Esophagus squamous epithelium (tissue), 5 donors: Measurements from ENCODE around the gene AGBL1. TPM values are rescaled to one million over a fixed set of nuclear protein-coding genes. Genes with fewer than 3 reads are reported as not detected.

Source experiments
- DNase-seq: peaks from one replicate; lab custom pipeline; 2025; lab: John Stamatoyannopoulos, UW
- H3K27ac ChIP-seq, 4 donors: fragments of 200-600 bp; sonication (generic); one replicate each; pipeline ENCODE4 v1.5.1; 2016 to 2019; ENCODE audit warnings: mild to moderate bottlenecking in 1 of 4
- H3K27me3 ChIP-seq, 4 donors: fragments of 200-600 bp; sonication (generic); 1 replicate in 3 of 4; 2 replicates in 1 of 4; pipeline versions ENCODE4 v1.5.1 to v1.6.0; 2017 to 2021; ENCODE audit warnings: antibody characterized with exemption in 1 of 4
- H3K36me3 ChIP-seq, 3 donors: fragments of 200-600 bp; sonication (generic); one replicate each; pipeline ENCODE4 v1.5.1; 2016 to 2019
- H3K4me1 ChIP-seq, 3 donors: fragments of 200-600 bp; sonication (generic); one replicate each; pipeline ENCODE4 v1.5.1; 2017 to 2019
- H3K4me3 ChIP-seq, 4 donors: fragments of 200-600 bp; sonication (generic); 1 replicate in 3 of 4; 2 replicates in 1 of 4; pipeline ENCODE4 v1.5.1; 2016 to 2019; ENCODE audit warnings: mild to moderate bottlenecking in 2 of 4, moderate library complexity in 1 of 4
- H3K9me3 ChIP-seq, 3 donors: fragments of 200-600 bp; sonication (generic); one replicate each; pipeline ENCODE4 v1.5.1; 2016 to 2019
- CTCF ChIP-seq, 6 experiments: fragments of 450-650 bp in 4 of 6; fragments of 200-600 bp in 2 of 6; sonication (generic) in 2 of 6; IDR thresholded peaks; one replicate each; pipeline ENCODE4 v1.5.1; 2016 to 2019; ENCODE audit warnings: antibody characterized with exemption in 6 of 6, mild to moderate bottlenecking in 4 of 6, moderate library complexity in 4 of 6
- POLR2A ChIP-seq, 4 donors: fragments of 450-650 bp; IDR thresholded peaks; one replicate each; pipeline ENCODE4 v1.6.1; 2017; ENCODE audit warnings: antibody characterized with exemption in 4 of 4, mild to moderate bottlenecking in 4 of 4, moderate library complexity in 3 of 4
- WGBS, 2 donors: methylation state at CpG; one replicate each; pipeline ENCODE4 v1.1.5; 2018; 5-methylcytosine and 5-hydroxymethylcytosine counted together
- intact Hi-C: fragments of 100-400 bp; cut with DNase I; formaldehyde crosslinking; loops from one replicate; pipeline ENCODE4 v1.15.0; 2022
- total RNA-seq, 4 donors: library from RNA; depleted of rRNA; stranded (reverse); fragments of >200 nt; gene quantifications; one replicate each; pipeline ENCODE4 v1.1.0, GENCODE V29; 2016
- donor health status: DM: yes; HTN: yes; CAD: no.

Gene AGBL1
- total RNA-seq, 4 donors from 2014 or later, result 0.11 to 0.21 (median 0.19) TPM; not detected in 1

- DNase-seq, result no peak
- Histone ChIP-seq H3K36me3 (no peaks in the 10 kb centered on the region), H3K4me3 (no peak overlapping the region), H3K9me3 (no peaks in the 10 kb centered on the region), H3K27ac (no peak overlapping the region), H3K27me3 (no peaks in the 10 kb centered on the region), H3K4me1 (peaks cover 0 to 11% (median 8%) of the 10 kb centered on the region in 3 donors)
- 57 to 64% methylated on average over 5 of the region's 5 CpGs for WGBS, 2 donors
- intact Hi-C loops, result no loop called here
- no peak for TF ChIP-seq CTCF (IDR thresholded peaks at IDR 0.05)
- no peak for TF ChIP-seq POLR2A (IDR thresholded peaks at IDR 0.05)
Observed at GRCh38 chr15:86165265-86166211, 85.9 kb downstream of the AGBL1 start.

GRCh38 chr15:86167841-86168240, 88.2 kb downstream of the AGBL1 start:
- Histone ChIP-seq H3K9me3 (no peaks in the 10 kb centered on the region), H3K36me3 (no peaks in the 10 kb centered on the region), H3K27ac (no peak overlapping the region), H3K4me3 (no peak overlapping the region), H3K27me3 (no peaks in the 10 kb centered on the region), H3K4me1 (peaks cover 0 to 11% (median 8%) of the 10 kb centered on the region in 3 donors)
- TF ChIP-seq CTCF (IDR thresholded peaks at IDR 0.05) (no peak), POLR2A (IDR thresholded peaks at IDR 0.05) (no peak)
- no peak for DNase-seq
- intact Hi-C loops, result no loop called here

GRCh38 chr15:86178845-86179244, 99.2 kb downstream of the AGBL1 start:
- no peaks in the 10 kb centered on the region for H3K27me3 ChIP-seq
- intact Hi-C loops, result no loop called here
- no peaks in the 10 kb centered on the region for H3K4me1 ChIP-seq
- TF ChIP-seq CTCF (IDR thresholded peaks at IDR 0.05) (no peak), POLR2A (IDR thresholded peaks at IDR 0.05) (no peak)
- H3K4me3 ChIP-seq, result no peak overlapping the region
- WGBS, 2 donors, result 18 to 21% methylated on average over 2 of the region's 2 CpGs
- no peak for DNase-seq
- H3K36me3 ChIP-seq, result no peaks in the 10 kb centered on the region
- no peaks in the 10 kb centered on the region for H3K9me3 ChIP-seq
- H3K27ac ChIP-seq, result no peak overlapping the region

- Histone ChIP-seq H3K9me3 (no peaks in the 10 kb centered on the region), H3K4me3 (no peak overlapping the region), H3K4me1 (no peaks in the 10 kb centered on the region), H3K36me3 (no peaks in the 10 kb centered on the region), H3K27ac (no peak overlapping the region), H3K27me3 (no peaks in the 10 kb centered on the region)
- intact Hi-C loops, result no loop called here
- 28 to 31% methylated on average over 6 of the region's 6 CpGs for whole genome bisulfite sequencing, 2 donors
- TF ChIP-seq POLR2A (IDR thresholded peaks at IDR 0.05), result no peak
- no peak for TF ChIP-seq CTCF (IDR thresholded peaks at IDR 0.05)
- DNase-seq, result no peak
Observed at GRCh38 chr15:86183596-86184491, 104.2 kb downstream of the AGBL1 start.
